IMR-90 (cell line): ENCODE measurements around the gene PHGDH.

Experiments
- CHD1 ChIP-seq: IDR thresholded peaks from 2 replicates; pipeline ENCODE4 v1.6.1; 2012; ENCODE audit warnings: low read depth, low read length, improper control_type of control experiment
- FOS ChIP-seq: fragments of 150-350 bp; IDR thresholded peaks from 2 replicates; pipeline ENCODE4 v1.6.1; 2016; ENCODE audit warnings: low read depth, low read length
- MAFK ChIP-seq: IDR thresholded peaks from 2 replicates; pipeline ENCODE4 v1.6.1; 2012; ENCODE audit warnings: low read depth, low read length, improper control_type of control experiment
- MAZ ChIP-seq: IDR thresholded peaks from 2 replicates; pipeline ENCODE4 v1.6.1; 2012; ENCODE audit warnings: low read depth, mild to moderate bottlenecking, low read length, improper control_type of control experiment, moderate library complexity, borderline replicate concordance
- POLR2A ChIP-seq: IDR thresholded peaks from 2 replicates; pipeline ENCODE4 v1.6.1; 2012; ENCODE audit warnings: mild to moderate bottlenecking, low read depth, low read length
- RAD21 ChIP-seq: IDR thresholded peaks from 2 replicates; pipeline ENCODE4 v1.6.1; 2012; ENCODE audit warnings: low read length, improper control_type of control experiment
- RCOR1 ChIP-seq: IDR thresholded peaks from 2 replicates; pipeline ENCODE4 v1.6.1; 2012; ENCODE audit warnings: mild to moderate bottlenecking, low read length, improper control_type of control experiment; ENCODE audit not compliant: insufficient replicate concordance
- RFX5 ChIP-seq: IDR thresholded peaks from 2 replicates; pipeline ENCODE4 v1.8.0; 2012; ENCODE audit warnings: low read depth, mild to moderate bottlenecking, low read length, moderate library complexity
- SMC3 ChIP-seq: fragments of 150-350 bp; IDR thresholded peaks from 2 replicates; pipeline ENCODE4 v1.6.1; 2016; ENCODE audit warnings: low read depth, mild to moderate bottlenecking, antibody characterized with exemption, low read length, moderate library complexity
- TF ChIP-seq, protein P1 (sequence below): conservative IDR thresholded peaks from 2 replicates; pipeline ENCODE4 v1.5.1; 2012; ENCODE audit warnings: mild to moderate bottlenecking, low read depth, low read length, improper control_type of control experiment

DNA sequence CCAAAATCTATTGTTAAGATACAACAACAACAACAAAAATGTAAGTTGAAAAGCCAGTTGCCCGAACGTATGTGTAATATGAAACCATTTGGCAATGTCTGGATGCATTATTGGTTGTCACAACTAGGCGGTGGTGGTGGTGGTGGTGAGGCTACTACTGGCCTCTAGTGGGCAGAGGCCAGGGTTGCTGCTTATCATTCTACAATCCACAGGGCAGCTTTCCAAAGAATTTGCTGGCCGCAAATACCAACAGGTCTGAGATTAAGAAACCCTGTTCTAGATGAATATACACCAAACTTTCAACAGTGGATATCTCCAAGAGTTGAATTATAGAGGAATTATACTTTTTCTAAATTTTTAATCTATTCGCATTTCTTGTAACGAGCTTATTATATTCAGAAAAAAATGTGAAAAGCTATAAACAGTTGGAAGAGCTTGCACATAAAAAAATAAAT lies 36.9 kb upstream of the PHGDH start:
- TF ChIP-seq RCOR1, result no peak
- TF ChIP-seq, protein P1, sequence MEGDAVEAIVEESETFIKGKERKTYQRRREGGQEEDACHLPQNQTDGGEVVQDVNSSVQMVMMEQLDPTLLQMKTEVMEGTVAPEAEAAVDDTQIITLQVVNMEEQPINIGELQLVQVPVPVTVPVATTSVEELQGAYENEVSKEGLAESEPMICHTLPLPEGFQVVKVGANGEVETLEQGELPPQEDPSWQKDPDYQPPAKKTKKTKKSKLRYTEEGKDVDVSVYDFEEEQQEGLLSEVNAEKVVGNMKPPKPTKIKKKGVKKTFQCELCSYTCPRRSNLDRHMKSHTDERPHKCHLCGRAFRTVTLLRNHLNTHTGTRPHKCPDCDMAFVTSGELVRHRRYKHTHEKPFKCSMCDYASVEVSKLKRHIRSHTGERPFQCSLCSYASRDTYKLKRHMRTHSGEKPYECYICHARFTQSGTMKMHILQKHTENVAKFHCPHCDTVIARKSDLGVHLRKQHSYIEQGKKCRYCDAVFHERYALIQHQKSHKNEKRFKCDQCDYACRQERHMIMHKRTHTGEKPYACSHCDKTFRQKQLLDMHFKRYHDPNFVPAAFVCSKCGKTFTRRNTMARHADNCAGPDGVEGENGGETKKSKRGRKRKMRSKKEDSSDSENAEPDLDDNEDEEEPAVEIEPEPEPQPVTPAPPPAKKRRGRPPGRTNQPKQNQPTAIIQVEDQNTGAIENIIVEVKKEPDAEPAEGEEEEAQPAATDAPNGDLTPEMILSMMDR, result no peak
- no peak for TF ChIP-seq MAZ
- TF ChIP-seq POLR2A, result no peak
- TF ChIP-seq SMC3, result no peak
- TF ChIP-seq RAD21, result no peak
- TF ChIP-seq CHD1, result no peak
- no peak for TF ChIP-seq MAFK
- TF ChIP-seq RFX5, result no peak
- TF ChIP-seq FOS, result no peak
